ENCODE data around the gene EVI5. TPM values are rescaled to one million over a fixed set of nuclear protein-coding genes. Genes with fewer than 3 reads are reported as not detected.

Gene EVI5
- polyA plus RNA-seq, 1 experiment = 28.5 TPM

DNA sequence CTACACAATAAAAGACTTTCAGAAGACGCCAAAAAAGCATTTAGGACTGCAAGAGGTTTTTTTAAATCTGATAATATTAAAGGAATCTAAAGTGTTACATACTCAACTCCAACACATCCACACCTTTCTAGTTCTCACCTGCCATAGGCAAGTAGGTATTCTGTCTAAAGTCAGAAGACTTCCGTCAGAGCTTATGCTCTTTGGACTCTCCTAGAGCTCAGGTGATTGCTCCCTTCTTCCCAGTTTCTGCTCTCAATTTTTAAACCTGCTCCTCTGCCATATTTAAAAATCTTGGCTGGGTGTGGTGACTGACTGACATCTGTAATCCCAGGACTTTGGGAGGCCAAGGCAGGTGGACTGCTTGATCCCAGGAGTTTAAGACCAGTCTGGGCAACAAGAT lies 16.6 kb downstream of the EVI5 start:
- Histone ChIP-seq H3K27me3 (ENCODE audit: control insufficient read depth, insufficient read depth, low read length) (no peaks in the 10 kb centered on the region), H3K4me3 (ENCODE audit: low read depth, low read length) (no peak overlapping the region), H3K9me3 (ENCODE audit: control insufficient read depth, insufficient read depth, low read length) (peaks cover 8% of the 10 kb centered on the region), H3K27ac (ENCODE audit: low read depth, low read length) (no peak overlapping the region)
- DNase-seq (ENCODE audit: low read depth, low spot score) = no peak
- POLR2A ChIA-PET = no interaction called here
- CTCF ChIA-PET = interaction anchor here (0.7 to 2.2 kb wide), 3 partner anchors 19 to 64 kb away, joined by 4 to 8 read pairs (median 5); partner anchors contain the start of gene RPL5
- TF ChIP-seq CTCF (IDR thresholded peaks at IDR 0.05; ENCODE audit: low read depth, low read length) = no peak

DNA sequence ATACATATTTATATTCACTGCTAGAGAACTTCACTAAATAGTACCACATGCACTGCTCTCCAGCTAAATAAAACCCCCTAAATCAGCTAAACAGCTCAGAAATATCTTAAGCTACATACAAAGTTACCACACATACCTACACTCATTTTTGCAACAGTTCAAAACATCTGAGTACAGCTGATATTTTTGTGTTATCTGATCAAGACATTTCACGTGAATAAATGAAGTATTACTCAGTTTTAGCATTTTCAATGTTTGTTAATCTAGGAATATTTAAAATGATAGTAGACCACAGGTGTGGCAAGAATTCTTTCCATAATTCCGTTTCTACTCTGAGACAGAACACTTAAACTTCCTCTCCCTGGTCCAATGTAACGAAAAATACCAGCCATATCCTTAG lies 20.8 kb downstream of the EVI5 start:
- no peak for DNase-seq (ENCODE audit: low read depth, low spot score)
- POLR2A ChIA-PET = no interaction called here
- no peak overlapping the region for H3K4me3 ChIP-seq (ENCODE audit: low read depth, low read length)
- H3K9me3 ChIP-seq (ENCODE audit: control insufficient read depth, insufficient read depth, low read length) = peaks cover 8% of the 10 kb centered on the region
- CTCF ChIA-PET = interaction anchor here (0.6 to 1.7 kb wide), 3 partner anchors 10 to 54 kb away, joined by 3 to 5 read pairs (median 4); no protein-coding TSS in a partner anchor
- no peaks in the 10 kb centered on the region for H3K27me3 ChIP-seq (ENCODE audit: control insufficient read depth, insufficient read depth, low read length)
- no peak for TF ChIP-seq CTCF (IDR thresholded peaks at IDR 0.05; ENCODE audit: low read depth, low read length)
- no peak overlapping the region for H3K27ac ChIP-seq (ENCODE audit: low read depth, low read length)

DNA sequence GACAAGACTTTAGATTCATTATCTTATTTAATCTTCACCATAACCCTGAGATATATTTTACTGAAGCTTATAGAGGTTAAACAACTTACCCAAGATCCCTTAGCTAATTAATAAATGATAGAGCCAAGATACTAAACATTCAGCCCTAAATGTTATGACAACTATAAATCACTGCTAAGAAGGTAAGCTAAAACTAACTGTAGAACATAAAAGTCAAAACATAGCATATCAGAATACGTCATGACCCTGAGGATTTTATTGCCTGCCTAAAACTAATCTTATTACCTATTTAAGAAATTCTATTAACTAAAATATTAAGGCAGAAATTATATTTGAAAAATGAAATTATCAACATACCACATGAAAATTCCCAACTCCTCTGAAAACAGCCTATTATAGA lies 22.6 kb downstream of the EVI5 start:
- Histone ChIP-seq H3K4me3 (ENCODE audit: low read depth, low read length) (no peak overlapping the region), H3K27ac (ENCODE audit: low read depth, low read length) (no peak overlapping the region), H3K27me3 (ENCODE audit: control insufficient read depth, insufficient read depth, low read length) (no peaks in the 10 kb centered on the region), H3K9me3 (ENCODE audit: control insufficient read depth, insufficient read depth, low read length) (no peaks in the 10 kb centered on the region)
- ChIA-PET CTCF (interaction anchor here (0.6 to 2.2 kb wide), 2 partner anchors 14 to 42 kb away, joined by 3 to 12 read pairs; no protein-coding TSS in a partner anchor), POLR2A (no interaction called here)
- TF ChIP-seq CTCF (IDR thresholded peaks at IDR 0.05; ENCODE audit: low read depth, low read length) = no peak
- DNase-seq (ENCODE audit: low read depth, low spot score) = no peak

GRCh38 chr1:92759361-92759760 lies 25.5 kb downstream of the EVI5 start:
- Histone ChIP-seq H3K4me3 (ENCODE audit: low read depth, low read length) (no peak overlapping the region), H3K27ac (ENCODE audit: low read depth, low read length) (no peak overlapping the region), H3K27me3 (ENCODE audit: control insufficient read depth, insufficient read depth, low read length) (no peaks in the 10 kb centered on the region), H3K9me3 (ENCODE audit: control insufficient read depth, insufficient read depth, low read length) (peaks cover 8% of the 10 kb centered on the region)
- no peak for TF ChIP-seq CTCF (IDR thresholded peaks at IDR 0.05; ENCODE audit: low read depth, low read length)
- POLR2A ChIA-PET = no interaction called here
- DNase-seq (ENCODE audit: low read depth, low spot score) = no peak
- CTCF ChIA-PET = interaction anchor here (1.1 to 2.0 kb wide), 2 partner anchors 10 to 72 kb away, joined by 4 to 6 read pairs; partner anchors contain the start of gene RPL5

- POLR2A ChIA-PET = interaction anchor here (0.8 kb wide), 1 partner anchor 76 kb away, joined by 3 read pairs; no protein-coding TSS in a partner anchor
- no peak for DNase-seq (ENCODE audit: low read depth, low spot score)
- CTCF ChIA-PET = interaction anchor here (1.0 kb wide), 1 partner anchor 62 kb away, joined by 3 read pairs; no protein-coding TSS in a partner anchor
Observed at GRCh38 chr1:92756537-92756936, 28.4 kb downstream of the EVI5 start.

More at GRCh38 chr1:92756537-92756936, 28.4 kb downstream of the EVI5 start:
- Histone ChIP-seq H3K27ac (ENCODE audit: low read depth, low read length) (no peak overlapping the region), H3K27me3 (ENCODE audit: control insufficient read depth, insufficient read depth, low read length) (no peaks in the 10 kb centered on the region), H3K9me3 (ENCODE audit: control insufficient read depth, insufficient read depth, low read length) (peaks cover 8% of the 10 kb centered on the region), H3K4me3 (ENCODE audit: low read depth, low read length) (no peak overlapping the region)
- no peak for TF ChIP-seq CTCF (IDR thresholded peaks at IDR 0.05; ENCODE audit: low read depth, low read length)
